Measurements from ENCODE around the gene COMMD2. TPM values are rescaled to one million over a fixed set of nuclear protein-coding genes. Genes with fewer than 3 reads are reported as not detected.

The COMMD2 gene
- total RNA-seq, 4 donors from 2014 or later, result 11.1 to 29.2 (median 22.1) TPM

DNA sequence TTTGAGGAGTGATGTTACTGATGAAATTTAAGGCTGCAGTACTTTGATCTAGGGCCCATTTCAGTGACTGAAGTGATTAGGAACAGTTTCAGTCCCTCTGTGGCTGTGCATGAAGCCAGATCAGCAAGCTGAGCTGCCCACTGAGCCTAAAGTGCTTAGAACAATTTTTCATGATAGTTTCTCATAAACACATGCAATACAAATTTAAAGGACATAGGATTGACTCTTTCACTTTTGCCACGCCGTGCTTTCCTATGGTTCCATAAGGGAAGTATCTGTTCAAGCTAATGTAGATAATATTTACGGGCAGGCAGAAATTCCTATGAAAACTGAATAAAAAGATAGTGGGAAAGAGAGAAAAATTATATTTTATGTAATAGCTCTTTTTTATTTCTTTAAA, 29.5 kb upstream of the COMMD2 start:
- intact Hi-C loops (cut with DNase I), result no loop called here
- 75 to 93% methylated on average over 3 of the region's 3 CpGs for WGBS, 2 donors
- Histone ChIP-seq H3K9me3 (no peaks in the 10 kb centered on the region), H3K36me3 (no peaks in the 10 kb centered on the region), H3K4me3 (no peak overlapping the region), H3K4me1 (peaks cover 0 to 4% (median 0%) of the 10 kb centered on the region in 3 donors), H3K27me3 (no peaks in the 10 kb centered on the region), H3K27ac (no peak overlapping the region)
- TF ChIP-seq, protein P1, sequence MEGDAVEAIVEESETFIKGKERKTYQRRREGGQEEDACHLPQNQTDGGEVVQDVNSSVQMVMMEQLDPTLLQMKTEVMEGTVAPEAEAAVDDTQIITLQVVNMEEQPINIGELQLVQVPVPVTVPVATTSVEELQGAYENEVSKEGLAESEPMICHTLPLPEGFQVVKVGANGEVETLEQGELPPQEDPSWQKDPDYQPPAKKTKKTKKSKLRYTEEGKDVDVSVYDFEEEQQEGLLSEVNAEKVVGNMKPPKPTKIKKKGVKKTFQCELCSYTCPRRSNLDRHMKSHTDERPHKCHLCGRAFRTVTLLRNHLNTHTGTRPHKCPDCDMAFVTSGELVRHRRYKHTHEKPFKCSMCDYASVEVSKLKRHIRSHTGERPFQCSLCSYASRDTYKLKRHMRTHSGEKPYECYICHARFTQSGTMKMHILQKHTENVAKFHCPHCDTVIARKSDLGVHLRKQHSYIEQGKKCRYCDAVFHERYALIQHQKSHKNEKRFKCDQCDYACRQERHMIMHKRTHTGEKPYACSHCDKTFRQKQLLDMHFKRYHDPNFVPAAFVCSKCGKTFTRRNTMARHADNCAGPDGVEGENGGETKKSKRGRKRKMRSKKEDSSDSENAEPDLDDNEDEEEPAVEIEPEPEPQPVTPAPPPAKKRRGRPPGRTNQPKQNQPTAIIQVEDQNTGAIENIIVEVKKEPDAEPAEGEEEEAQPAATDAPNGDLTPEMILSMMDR (IDR thresholded peaks at IDR 0.05), result no peak
- no peak for TF ChIP-seq POLR2A (IDR thresholded peaks at IDR 0.05)
- no peak for DNase-seq

DNA sequence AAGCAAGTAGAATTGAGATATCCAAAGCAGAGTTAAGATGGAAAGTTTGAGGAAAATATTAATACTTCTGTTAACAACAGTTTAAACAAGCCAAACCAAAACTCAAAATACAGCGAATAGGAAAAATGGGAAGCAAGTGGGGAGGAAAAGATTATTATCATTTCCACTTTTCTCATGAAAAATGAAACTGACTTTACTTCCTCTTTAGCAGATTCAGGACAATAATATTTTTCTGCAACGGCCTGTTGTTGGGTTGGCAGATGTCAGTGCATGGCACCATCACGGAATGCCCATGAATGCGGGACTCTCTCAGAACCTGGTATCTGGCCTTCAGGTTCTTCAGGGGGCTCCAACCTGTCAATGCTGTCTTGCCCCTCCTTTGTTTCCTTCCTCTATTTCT, 28.9 kb upstream of the COMMD2 start:
- H3K4me1 ChIP-seq, result peaks cover 0 to 4% (median 0%) of the 10 kb centered on the region in 3 donors
- TF ChIP-seq POLR2A (IDR thresholded peaks at IDR 0.05), result no peak
- TF ChIP-seq, protein P1 (IDR thresholded peaks at IDR 0.05), result no peak
- no peak overlapping the region for H3K27ac ChIP-seq
- H3K9me3 ChIP-seq, result no peaks in the 10 kb centered on the region
- H3K27me3 ChIP-seq, result no peaks in the 10 kb centered on the region
- no peak overlapping the region for H3K4me3 ChIP-seq
- 61 to 66% methylated on average over 4 of the region's 4 CpGs for WGBS, 2 donors
- intact Hi-C loops (cut with DNase I), result no loop called here
- DNase-seq, result no peak
- no peaks in the 10 kb centered on the region for H3K36me3 ChIP-seq

DNA sequence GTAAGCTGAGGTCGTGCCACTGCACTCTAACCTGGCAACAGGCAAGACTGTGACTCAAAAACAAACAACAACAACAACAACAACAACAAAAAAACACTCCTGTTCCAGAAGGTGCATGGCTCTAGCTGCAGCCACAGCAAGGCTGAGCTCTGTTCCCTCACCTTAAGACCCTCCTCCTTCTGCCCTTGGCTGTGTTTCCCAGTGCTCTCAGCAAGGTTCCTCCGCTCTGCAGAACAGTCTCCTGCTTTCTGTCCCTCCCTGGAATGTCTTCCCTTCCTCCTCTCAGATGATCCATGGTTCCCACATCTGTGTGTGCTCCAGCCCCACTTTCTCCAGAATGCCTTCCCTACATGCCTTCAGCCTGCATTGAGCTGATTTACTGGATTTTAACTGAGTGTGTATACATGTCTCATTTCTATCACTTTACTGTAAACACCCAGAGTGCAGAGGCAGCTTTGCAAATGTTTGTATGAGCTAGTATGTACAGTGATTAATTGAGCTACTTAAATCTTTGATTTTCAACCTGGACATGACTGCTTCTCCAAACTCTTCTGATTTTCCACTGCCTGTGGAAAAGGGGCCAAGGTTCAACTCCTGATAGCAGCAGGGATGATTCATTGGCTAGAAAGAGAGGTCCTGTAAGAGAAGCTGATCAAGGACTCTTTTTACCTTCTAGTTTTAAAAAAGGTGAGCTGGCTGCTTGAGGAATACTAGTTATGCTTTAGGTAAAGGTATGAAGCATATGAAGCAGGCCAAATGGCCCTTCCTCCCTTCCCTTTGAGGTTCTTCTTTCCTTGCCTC, 25.3 kb upstream of the COMMD2 start:
- no peaks in the 10 kb centered on the region for H3K27me3 ChIP-seq
- no peak overlapping the region for H3K27ac ChIP-seq
- no peaks in the 10 kb centered on the region for H3K4me1 ChIP-seq
- no peak overlapping the region for H3K4me3 ChIP-seq
- no peak for TF ChIP-seq POLR2A (IDR thresholded peaks at IDR 0.05)
- TF ChIP-seq, protein P1 (IDR thresholded peaks at IDR 0.05), result no peak
- no peaks in the 10 kb centered on the region for H3K9me3 ChIP-seq
- 79 to 86% methylated on average over 2 of the region's 2 CpGs for WGBS, 2 donors
- no peaks in the 10 kb centered on the region for H3K36me3 ChIP-seq
- DNase-seq, result no peak
- intact Hi-C loops (cut with DNase I), result loop anchor here (10.0 kb wide), 1 partner anchor 283 kb away; no protein-coding TSS in a partner anchor

DNA sequence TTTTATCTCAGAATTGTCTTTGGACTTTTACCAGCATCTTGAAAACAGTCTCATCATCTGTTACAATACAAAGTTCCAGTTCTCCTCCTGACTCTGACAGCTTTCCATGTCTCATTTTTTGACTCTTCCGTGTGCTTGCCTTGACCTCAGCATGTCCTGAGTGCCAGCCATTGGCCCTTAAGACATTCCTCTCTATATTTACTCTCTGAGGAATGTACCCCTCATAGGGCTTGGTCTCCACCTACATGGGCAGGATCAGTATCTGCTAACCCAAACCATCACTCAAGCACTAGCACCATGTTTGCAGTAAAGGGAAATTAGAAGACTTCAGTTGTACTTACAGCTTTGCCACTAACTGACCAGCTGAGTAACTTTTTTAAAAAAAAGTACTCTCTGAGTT, 23.9 kb upstream of the COMMD2 start:
- intact Hi-C loops (cut with DNase I), result loop anchor here (10.0 kb wide), 1 partner anchor 281 kb away; no protein-coding TSS in a partner anchor
- H3K4me3 ChIP-seq, result no peak overlapping the region
- H3K36me3 ChIP-seq, result no peaks in the 10 kb centered on the region
- no peak for TF ChIP-seq POLR2A (IDR thresholded peaks at IDR 0.05)
- TF ChIP-seq, protein P1 (IDR thresholded peaks at IDR 0.05), result no peak
- H3K27ac ChIP-seq, result no peak overlapping the region
- no peaks in the 10 kb centered on the region for H3K27me3 ChIP-seq
- DNase-seq, result no peak
- H3K9me3 ChIP-seq, result no peaks in the 10 kb centered on the region
- H3K4me1 ChIP-seq, result no peaks in the 10 kb centered on the region
- 79 to 82% methylated on average over 1 of the region's 1 CpG for WGBS, 2 donors

DNA sequence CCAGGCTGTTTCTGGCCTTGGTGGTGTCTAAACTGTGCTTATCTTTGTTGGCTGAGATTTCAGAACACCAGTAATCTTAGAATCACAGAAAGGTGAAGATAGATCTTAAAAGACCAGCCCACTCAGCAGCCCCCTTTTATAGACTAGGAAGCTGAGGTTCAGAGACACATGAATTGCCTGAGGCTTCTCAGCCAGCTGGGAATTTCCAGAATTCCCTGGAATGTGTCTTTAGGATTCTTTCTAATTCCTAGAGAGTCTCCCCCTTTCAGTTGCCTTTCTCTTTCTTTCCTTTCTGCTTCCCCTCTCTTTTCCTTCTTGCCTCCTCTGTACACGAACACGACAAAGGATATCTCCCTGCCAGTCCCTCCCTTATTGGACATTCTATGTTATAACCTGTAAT, 20.6 kb upstream of the COMMD2 start:
- DNase-seq, result no peak
- H3K4me3 ChIP-seq, result no peak overlapping the region
- H3K27me3 ChIP-seq, result peaks cover 0 to under 1% (median 0%) of the 10 kb centered on the region in 4 donors
- no peak overlapping the region for H3K27ac ChIP-seq
- H3K36me3 ChIP-seq, result no peaks in the 10 kb centered on the region
- H3K9me3 ChIP-seq, result no peaks in the 10 kb centered on the region
- intact Hi-C loops (cut with DNase I), result loop anchor here (10.0 kb wide), 1 partner anchor 278 kb away; no protein-coding TSS in a partner anchor
- no peak for TF ChIP-seq POLR2A (IDR thresholded peaks at IDR 0.05)
- TF ChIP-seq, protein P1 (IDR thresholded peaks at IDR 0.05), result no peak
- H3K4me1 ChIP-seq, result no peaks in the 10 kb centered on the region
- 77 to 89% methylated on average over 2 of the region's 2 CpGs for WGBS, 2 donors

Data from esophagus squamous epithelium (tissue), 5 donors.